Endothelial cell of umbilical vein (primary cell): ENCODE results near the gene SYNE1. TPM values are rescaled to one million over a fixed set of nuclear protein-coding genes. Genes with fewer than 3 reads are reported as not detected.

Experiments used
- BruUV-seq: library from RNA; stranded (reverse); fragments of 400-500 nt; replicated peaks from 2 replicates; lab custom pipeline; 2021; lab: Mats Ljungman, UMichigan
- CTCF ChIA-PET: fragments of 300-600, 350-600 bp; sonication (Branson Sonifier 250); formaldehyde crosslinking; loops from one replicate; lab custom pipeline; 2021; ENCODE audit warnings: antibody characterized with exemption, inconsistent platforms; lab: Charles Lee
- POLR2A ChIA-PET: fragments of 300-600, 350-600 bp; sonication (Branson Sonifier 250); formaldehyde crosslinking; loops from one replicate; lab custom pipeline; 2021; ENCODE audit warnings: antibody characterized with exemption, inconsistent platforms; lab: Charles Lee
- DNase-seq: peaks from one replicate; pipeline ENCODE4 v3.0.0-alpha.2; 2011; ENCODE audit warnings: low read depth, low spot score
- FAIRE-seq: peaks from 2 replicates; lab custom pipeline; 2011; peaks lifted over from hg19 to GRCh38; lab: Jason Lieb, UNC
- H2AFZ ChIP-seq: 2 replicates; pipeline ENCODE4 v1.6.0; 2012; ENCODE audit warnings: low read depth, low read length, control low read depth, inconsistent platforms
- H3K27ac ChIP-seq: 2 replicates; pipeline ENCODE4 v1.5.1; 2011; ENCODE audit warnings: low read depth, mild to moderate bottlenecking, control low read depth, low read length, moderate library complexity; ENCODE audit not compliant: insufficient read depth
- H3K27me3 ChIP-seq, 2 experiments: 2 replicates each; pipeline versions ENCODE4 v1.6.0 to v1.6.1; 2011; ENCODE audit warnings: low read length in 2 of 2, mixed read lengths in 1 of 2; ENCODE audit not compliant: control insufficient read depth in 2 of 2, insufficient read depth in 2 of 2
- H3K36me3 ChIP-seq, 2 experiments: 2 replicates in 1 of 2; 3 replicates in 1 of 2; pipeline ENCODE4 v1.5.1; 2011; ENCODE audit warnings: low read length in 2 of 2, mild to moderate bottlenecking in 1 of 2, moderate library complexity in 1 of 2; ENCODE audit not compliant: control insufficient read depth in 2 of 2, insufficient read depth in 2 of 2; ENCODE audit errors: extremely low read depth in 1 of 2
- H3K4me1 ChIP-seq: 3 replicates; pipeline ENCODE4 v1.5.1; 2011; ENCODE audit warnings: mild to moderate bottlenecking, low read length; ENCODE audit not compliant: control insufficient read depth, insufficient read depth; ENCODE audit errors: extremely low read depth
- H3K4me2 ChIP-seq: 2 replicates; pipeline ENCODE4 v1.6.1; 2011; ENCODE audit warnings: low read length, control low read depth, mixed read lengths; ENCODE audit not compliant: insufficient read depth
- H3K4me3 ChIP-seq, 3 experiments: fragments of 200-600 bp in 1 of 3; sonication (generic), shearing (Covaris generic) in 1 of 3; replicated peaks in 1 of 3; 2 replicates each; pipeline ENCODE4 v1.5.1; 2011 to 2016; ENCODE audit warnings: control low read depth in 3 of 3, low read length in 3 of 3, mild to moderate bottlenecking in 2 of 3, inconsistent platforms in 1 of 3, low read depth in 1 of 3, moderate library complexity in 1 of 3; ENCODE audit not compliant: insufficient read depth in 1 of 3
- H3K79me2 ChIP-seq: 2 replicates; pipeline ENCODE4 v1.6.0; 2012; ENCODE audit warnings: low read length, inconsistent platforms; ENCODE audit not compliant: control insufficient read depth, insufficient read depth
- H3K9ac ChIP-seq: replicated peaks from 2 replicates; pipeline ENCODE3; 2011; ENCODE audit warnings: low read length, control low read depth; ENCODE audit not compliant: insufficient read depth; ENCODE audit errors: extremely low read depth
- H3K9me1 ChIP-seq: replicated peaks from 3 replicates; pipeline ENCODE4 v1.6.0; 2011; ENCODE audit warnings: mild to moderate bottlenecking, low read length; ENCODE audit not compliant: control insufficient read depth, insufficient read depth; ENCODE audit errors: extremely low read depth
- H3K9me3 ChIP-seq: replicated peaks from 2 replicates; pipeline ENCODE4 v1.5.1; 2012; ENCODE audit warnings: low read length, inconsistent platforms; ENCODE audit not compliant: control insufficient read depth, insufficient read depth
- H4K20me1 ChIP-seq: replicated peaks from 2 replicates; pipeline ENCODE3; 2011; ENCODE audit warnings: mild to moderate bottlenecking, low read length; ENCODE audit not compliant: control insufficient read depth, insufficient read depth; ENCODE audit errors: extremely low read depth
- EZH2 ChIP-seq: IDR thresholded peaks from 2 replicates; pipeline ENCODE4 v1.6.1; 2012; ENCODE audit warnings: borderline replicate concordance, low read depth, mild to moderate bottlenecking, moderate library complexity, low read length, inconsistent platforms; ENCODE audit not compliant: severe bottlenecking
- FOS ChIP-seq: IDR thresholded peaks from 2 replicates; pipeline ENCODE4 v1.6.1; 2011; ENCODE audit warnings: mild to moderate bottlenecking, low read length, moderate library complexity, borderline replicate concordance; ENCODE audit not compliant: insufficient read depth
- GATA2 ChIP-seq: IDR thresholded peaks from 2 replicates; pipeline ENCODE4 v1.7.0; 2011; ENCODE audit warnings: low read depth, mild to moderate bottlenecking, moderate library complexity, mixed read lengths, low read length; ENCODE audit not compliant: insufficient read length, insufficient read depth
- JUN ChIP-seq: IDR thresholded peaks from 2 replicates; pipeline ENCODE4 v1.6.1; 2011; ENCODE audit warnings: borderline replicate concordance, low read depth; ENCODE audit not compliant: insufficient read length, insufficient read depth
- MYC ChIP-seq: IDR thresholded peaks from one replicate; pipeline ENCODE4 v1.6.1; 2011; ENCODE audit warnings: mild to moderate bottlenecking, low read depth, low read length
- POLR2A ChIP-seq: IDR thresholded peaks from 2 replicates; pipeline ENCODE4 v1.6.1; 2012; ENCODE audit warnings: low read depth, mild to moderate bottlenecking, control low read depth, low read length
- POLR2AphosphoS5 ChIP-seq: IDR thresholded peaks from 2 replicates; pipeline ENCODE4 v1.6.1; 2012; ENCODE audit warnings: low read depth, mild to moderate bottlenecking, control low read depth, low read length, moderate library complexity; ENCODE audit not compliant: insufficient read depth
- dilution Hi-C: fragments of 300-500 bp; cut with MboI; formaldehyde crosslinking; loops from one replicate; pipeline ENCODE4 v1.15.0; 2019; ENCODE audit warnings: low sequenced_read_pairs; ENCODE audit not compliant: extremely low pct_ligation_motif_present
- intact Hi-C: fragments of 100-400 bp; cut with micrococcal nuclease; formaldehyde crosslinking; loops from one replicate; pipeline ENCODE4 v1.10.0; 2022
- polyA plus RNA-seq, 4 experiments: library from polyadenylated mRNA; depleted of rRNA in 3 of 4; stranded (reverse) in 3 of 4; unstranded in 1 of 4; fragments of >200 nt; gene quantifications; 2 replicates each; pipeline versions ENCODE4 v1.2.1 to v1.2.3, GENCODE V29; 2011 to 2012; ENCODE audit warnings: missing spikeins in 1 of 4
- total RNA-seq: library from RNA; stranded (reverse); gene quantifications from 2 replicates; pipeline ENCODE4 v1.2.3, GENCODE V29; 2021
- TF ChIP-seq, protein P1 (sequence below): IDR thresholded peaks from 2 replicates; pipeline ENCODE4 v1.6.1; 2011; ENCODE audit not compliant: insufficient read depth, insufficient read length
- TF ChIP-seq, protein P2 (sequence below), 2 donors: IDR thresholded peaks; 1 replicate in 1 of 2; 2 replicates in 1 of 2; pipeline ENCODE4 v1.5.1; 2011; ENCODE audit warnings: low read length in 2 of 2, mild to moderate bottlenecking in 2 of 2, moderate library complexity in 2 of 2, control low read depth in 1 of 2, inconsistent platforms in 1 of 2, low read depth in 1 of 2; ENCODE audit not compliant: insufficient read depth in 1 of 2; ENCODE audit errors: extremely low read depth in 1 of 2

SYNE1 gene
- total and polyA plus RNA-seq, 2 donors (not counting 3 experiments of a cell fraction or from before 2014, with no cell fraction given), result 26.5 to 52.3 TPM

DNA sequence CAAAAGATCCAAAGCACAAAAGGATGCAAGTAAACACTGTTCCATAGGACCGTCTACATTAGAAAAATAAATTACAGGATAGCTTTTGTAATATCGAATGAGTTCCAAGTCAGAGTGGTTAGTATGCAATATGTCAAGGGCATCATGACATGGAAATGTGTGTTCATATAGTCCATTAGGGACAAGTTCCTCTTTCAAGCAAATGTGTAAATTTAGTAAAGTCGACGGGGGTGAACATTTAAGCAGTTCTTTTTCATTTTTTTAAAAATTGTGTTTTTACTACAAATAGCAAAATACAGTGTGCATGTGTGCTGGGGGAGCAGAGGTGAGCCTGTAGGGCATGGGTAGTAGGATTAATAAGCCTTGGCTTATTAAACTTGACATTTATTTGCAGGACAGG lies 470.7 kb downstream of the SYNE1 start:
- dilution Hi-C loops, result no loop called here
- DNase-seq (no peak), FAIRE-seq (no peak)
- Histone ChIP-seq H3K9ac (no peak overlapping the region), H3K27me3 (no peaks in the 10 kb centered on the region), H3K79me2 (no peaks in the 10 kb centered on the region), H3K4me1 (peaks cover 5% of the 10 kb centered on the region), H2AFZ (no peak overlapping the region), H3K9me1 (no peaks in the 10 kb centered on the region), H3K36me3 (no peaks in the 10 kb centered on the region), H3K4me2 (no peak overlapping the region), H3K4me3 (no peak overlapping the region), H4K20me1 (no peaks in the 10 kb centered on the region), H3K9me3 (no peaks in the 10 kb centered on the region), H3K27ac (no peak overlapping the region)
- POLR2A ChIA-PET, result no interaction called here
- CTCF ChIA-PET, result no interaction called here
- intact Hi-C loops, result no loop called here
- TF ChIP-seq POLR2AphosphoS5, result no peak
- no peak for TF ChIP-seq JUN
- TF ChIP-seq, protein P1, sequence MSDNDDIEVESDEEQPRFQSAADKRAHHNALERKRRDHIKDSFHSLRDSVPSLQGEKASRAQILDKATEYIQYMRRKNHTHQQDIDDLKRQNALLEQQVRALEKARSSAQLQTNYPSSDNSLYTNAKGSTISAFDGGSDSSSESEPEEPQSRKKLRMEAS, result no peak
- no peak for TF ChIP-seq EZH2
- TF ChIP-seq, protein P2, sequence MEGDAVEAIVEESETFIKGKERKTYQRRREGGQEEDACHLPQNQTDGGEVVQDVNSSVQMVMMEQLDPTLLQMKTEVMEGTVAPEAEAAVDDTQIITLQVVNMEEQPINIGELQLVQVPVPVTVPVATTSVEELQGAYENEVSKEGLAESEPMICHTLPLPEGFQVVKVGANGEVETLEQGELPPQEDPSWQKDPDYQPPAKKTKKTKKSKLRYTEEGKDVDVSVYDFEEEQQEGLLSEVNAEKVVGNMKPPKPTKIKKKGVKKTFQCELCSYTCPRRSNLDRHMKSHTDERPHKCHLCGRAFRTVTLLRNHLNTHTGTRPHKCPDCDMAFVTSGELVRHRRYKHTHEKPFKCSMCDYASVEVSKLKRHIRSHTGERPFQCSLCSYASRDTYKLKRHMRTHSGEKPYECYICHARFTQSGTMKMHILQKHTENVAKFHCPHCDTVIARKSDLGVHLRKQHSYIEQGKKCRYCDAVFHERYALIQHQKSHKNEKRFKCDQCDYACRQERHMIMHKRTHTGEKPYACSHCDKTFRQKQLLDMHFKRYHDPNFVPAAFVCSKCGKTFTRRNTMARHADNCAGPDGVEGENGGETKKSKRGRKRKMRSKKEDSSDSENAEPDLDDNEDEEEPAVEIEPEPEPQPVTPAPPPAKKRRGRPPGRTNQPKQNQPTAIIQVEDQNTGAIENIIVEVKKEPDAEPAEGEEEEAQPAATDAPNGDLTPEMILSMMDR (IDR thresholded peaks at IDR 0.05; ENCODE audit: extremely low read depth in 1 of 2, insufficient read depth in 1 of 2, low read depth in 1 of 2, low read length in 2 of 2), result no peak
- TF ChIP-seq FOS, result no peak
- no TSS peak for BruUV-seq

DNA sequence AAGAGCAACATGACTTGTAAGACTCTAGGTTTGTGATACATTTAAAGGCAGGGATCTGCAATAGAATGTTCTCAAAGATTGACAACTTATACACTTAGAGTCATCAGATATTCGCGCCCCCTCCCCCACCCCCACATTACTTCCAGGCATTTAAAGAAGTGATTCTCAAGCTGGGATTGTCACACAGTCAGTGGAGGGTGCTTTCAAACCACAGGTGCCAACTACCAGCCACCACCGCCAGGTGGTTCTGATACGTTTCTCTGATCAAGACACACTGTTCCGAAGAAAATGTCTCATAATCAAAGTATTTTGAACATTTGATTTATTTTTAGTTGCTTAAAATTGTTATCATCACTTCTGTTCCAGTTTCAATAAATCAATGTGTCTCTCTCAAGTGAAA lies 472.2 kb downstream of the SYNE1 start:
- dilution Hi-C loops, result no loop called here
- H3K79me2 ChIP-seq, result no peaks in the 10 kb centered on the region
- no peaks in the 10 kb centered on the region for H3K36me3 ChIP-seq
- ChIA-PET POLR2A (no interaction called here), CTCF (no interaction called here)
- no peak for FAIRE-seq
- H2AFZ ChIP-seq, result no peak overlapping the region
- H3K4me3 ChIP-seq, result no peak overlapping the region
- H3K9ac ChIP-seq, result no peak overlapping the region
- H3K4me2 ChIP-seq, result no peak overlapping the region
- no peaks in the 10 kb centered on the region for H4K20me1 ChIP-seq
- no peaks in the 10 kb centered on the region for H3K27me3 ChIP-seq
- BruUV-seq, result no TSS peak
- TF ChIP-seq EZH2 (no peak), GATA2 (no peak), POLR2A (no peak), FOS (no peak), POLR2AphosphoS5 (no peak), MYC (no peak), JUN (no peak)
- TF ChIP-seq, protein P2 (IDR thresholded peaks at IDR 0.05; ENCODE audit: extremely low read depth in 1 of 2, insufficient read depth in 1 of 2, low read depth in 1 of 2, low read length in 2 of 2), result no peak
- TF ChIP-seq, protein P1, result no peak
- no peak for DNase-seq
- intact Hi-C loops, result no loop called here
- peaks cover 5% of the 10 kb centered on the region for H3K4me1 ChIP-seq
- no peaks in the 10 kb centered on the region for H3K9me3 ChIP-seq
- no peaks in the 10 kb centered on the region for H3K9me1 ChIP-seq
- no peak overlapping the region for H3K27ac ChIP-seq
